NK-92 (cell line): Measurements from ENCODE around the gene LZTS2.
"Not testable (repeated sequence)": the region's sequence is repeated elsewhere in the genome, so short reads cannot be mapped to it uniquely, and the experiment has no call there.

Experiments
- DNase-seq: peaks from one replicate; lab custom pipeline; 2025; ENCODE audit not compliant: unreplicated experiment; lab: John Stamatoyannopoulos, UW

Gene LZTS2

GRCh38 chr10:101031128-101031795 lies 31.7 kb downstream of the LZTS2 start, which contains the start of the genes PDZD7 and SFXN3:
TSS of gene PDZD7 (minus strand) at chr10:101031129. CDS start at chr10:101030219, 910 bp downstream.
TSS of gene SFXN3 (plus strand) at chr10:101031234. CDS start at chr10:101034695, 3,461 bp downstream.
- peak; percentile 15 for DNase-seq

DNA sequence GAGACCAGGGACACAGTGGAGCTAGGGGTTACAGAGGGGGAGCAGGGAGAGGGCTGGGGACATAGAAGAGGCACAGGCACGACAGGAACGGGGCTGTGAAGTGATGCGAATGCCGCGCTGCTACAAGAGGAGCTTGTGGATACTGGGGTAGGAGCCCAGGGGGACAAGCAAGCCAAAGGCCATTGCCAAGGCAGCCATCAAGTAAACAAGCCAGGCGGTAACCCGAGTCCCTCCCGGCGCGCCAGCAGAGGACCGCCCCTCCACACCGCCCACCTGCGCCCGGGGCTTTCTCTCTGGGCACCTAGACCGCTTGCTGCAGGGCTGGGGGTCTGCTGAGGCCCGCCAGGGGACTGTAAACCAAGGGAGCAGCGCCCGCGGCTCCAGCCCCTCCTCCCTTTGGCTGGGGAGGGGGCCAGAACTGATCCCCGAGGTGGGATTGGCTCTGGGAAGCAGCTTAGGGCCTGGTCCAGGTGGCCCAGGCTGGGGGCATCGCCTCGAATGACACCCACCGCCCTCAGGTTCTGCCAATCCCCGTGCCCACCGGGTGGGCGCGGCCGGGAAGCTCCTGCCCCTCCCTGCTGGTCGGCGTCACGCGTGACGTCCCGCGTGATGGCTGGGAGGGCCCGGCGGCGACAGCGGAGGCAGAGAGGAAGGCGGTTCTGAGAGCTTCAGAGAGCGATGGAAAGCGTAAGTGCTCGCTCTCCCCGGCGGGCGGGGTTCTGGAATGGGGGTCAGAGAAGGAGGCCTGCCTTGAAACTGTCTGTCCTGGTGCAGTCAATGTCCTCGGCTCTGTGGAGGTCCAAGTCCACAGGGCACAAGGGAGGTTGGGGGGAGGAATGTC lies 32.4 kb downstream of the LZTS2 start:
- DNase-seq, result no peak

DNA sequence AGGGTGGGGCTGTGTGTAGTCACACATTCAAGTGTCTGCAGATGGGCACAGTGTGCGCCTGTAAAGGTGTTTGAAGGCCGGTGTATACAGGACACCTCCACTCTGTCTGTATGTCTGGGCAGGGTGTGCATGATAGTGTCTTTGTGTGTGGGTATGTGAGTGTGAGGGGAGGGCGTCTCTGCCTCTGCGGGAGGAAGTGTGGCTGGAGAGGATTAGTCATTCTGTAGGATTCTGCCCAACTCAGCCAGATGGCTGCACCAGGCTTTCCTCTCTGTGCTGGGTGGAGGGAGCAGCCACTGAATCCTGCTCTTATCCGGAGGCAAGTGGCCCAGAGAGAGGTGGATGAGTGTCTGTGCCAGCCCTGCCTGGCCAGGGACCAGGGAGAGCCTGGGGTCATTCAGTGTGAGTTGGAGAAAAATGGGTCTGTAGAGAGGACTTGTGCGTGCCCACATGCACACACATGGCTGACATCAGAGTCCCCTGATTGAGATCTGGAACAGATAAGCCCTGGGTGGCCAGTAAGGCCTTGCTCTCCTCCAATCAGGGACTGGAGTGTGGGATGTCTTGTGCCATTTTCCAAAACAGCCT lies 33.1 kb downstream of the LZTS2 start:
- DNase-seq, result no peak

GRCh38 chr10:101033276-101033675 lies 33.7 kb downstream of the LZTS2 start:
- no peak for DNase-seq

DNA sequence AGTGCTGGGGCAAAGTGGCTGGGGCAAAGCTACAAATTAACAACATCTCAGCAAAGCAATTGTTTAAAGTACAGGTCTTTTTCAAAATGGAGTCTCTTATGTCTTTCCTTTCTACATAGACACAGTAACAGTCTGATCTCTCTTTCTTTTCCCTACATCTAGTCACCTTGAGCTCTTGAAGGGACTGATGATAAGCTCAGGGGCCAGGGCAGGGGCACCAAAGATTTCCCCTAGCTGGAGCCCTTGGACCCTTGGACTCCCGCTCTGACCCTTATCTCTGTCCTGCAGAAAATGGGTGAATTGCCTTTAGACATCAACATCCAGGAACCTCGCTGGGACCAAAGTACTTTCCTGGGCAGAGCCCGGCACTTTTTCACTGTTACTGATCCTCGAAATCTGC lies 34.8 kb downstream of the LZTS2 start:
- DNase-seq, result not testable (repeated sequence)

DNA sequence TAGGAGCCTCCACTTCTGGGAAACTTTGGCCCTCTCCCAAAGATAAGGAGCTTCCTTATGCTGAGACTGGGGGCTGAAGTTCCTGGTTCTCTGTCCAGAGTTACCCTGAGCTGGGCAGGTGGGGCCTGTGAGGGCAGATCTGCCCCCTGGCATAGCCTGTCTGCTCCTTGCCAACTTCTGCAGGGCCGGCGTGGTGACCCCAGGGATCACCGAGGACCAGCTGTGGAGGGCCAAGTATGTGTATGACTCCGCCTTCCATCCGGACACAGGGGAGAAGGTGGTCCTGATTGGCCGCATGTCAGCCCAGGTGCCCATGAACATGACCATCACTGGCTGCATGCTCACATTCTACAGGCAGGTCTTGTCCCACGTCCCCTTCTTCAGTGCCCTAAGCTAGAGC lies 35.7 kb downstream of the LZTS2 start:
- no peak for DNase-seq

- DNase-seq, result no peak
Observed at GRCh38 chr10:101035916-101036702, 36.5 kb downstream of the LZTS2 start.

GRCh38 chr10:101036726-101037125 lies 37.1 kb downstream of the LZTS2 start:
- DNase-seq, result no peak

- DNase-seq, result no peak
Observed at GRCh38 chr10:101038484-101038883, 38.9 kb downstream of the LZTS2 start.

DNA sequence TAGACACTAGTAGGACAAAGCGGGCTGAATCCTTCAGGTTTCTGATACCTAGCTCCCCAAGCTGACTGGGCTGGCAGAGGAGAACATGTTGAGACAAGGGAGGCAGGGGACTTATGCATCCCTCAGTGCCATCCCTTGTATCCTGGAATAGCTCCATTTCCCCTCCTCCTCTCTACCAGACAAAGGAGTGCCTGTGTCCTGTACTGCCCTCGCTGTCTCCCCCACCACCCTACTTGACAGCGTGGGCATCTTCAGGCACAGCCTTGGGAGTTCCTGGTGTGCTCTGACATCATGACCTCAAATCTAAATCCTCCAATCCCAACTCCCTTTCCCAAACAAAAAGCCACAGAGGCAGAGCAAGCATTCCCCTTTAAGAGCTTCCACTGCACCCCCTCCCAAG lies 40.5 kb downstream of the LZTS2 start:
- no peak for DNase-seq

DNA sequence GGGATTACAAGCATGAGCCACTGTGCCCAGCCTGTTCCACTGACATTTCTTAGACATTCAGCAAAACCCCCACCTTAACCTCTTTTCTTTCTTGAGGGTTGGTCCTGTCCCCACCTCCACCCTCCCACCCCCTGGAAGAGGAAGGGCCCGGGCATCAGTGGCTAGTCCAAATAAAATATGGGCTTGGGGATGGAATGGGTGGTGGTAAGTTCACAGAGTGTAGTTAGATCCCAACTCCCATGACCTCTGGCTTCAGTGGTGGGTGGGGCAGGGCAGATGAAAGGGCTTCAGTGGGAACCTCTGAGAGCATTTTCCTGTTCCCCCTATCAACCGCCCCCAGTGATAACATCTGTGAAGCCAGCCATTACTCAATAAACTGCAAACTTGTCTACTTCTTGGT lies 41.2 kb downstream of the LZTS2 start:
- DNase-seq, result no peak

- no peak for DNase-seq
Observed at GRCh38 chr10:101041252-101041761, 41.7 kb downstream of the LZTS2 start.

DNA sequence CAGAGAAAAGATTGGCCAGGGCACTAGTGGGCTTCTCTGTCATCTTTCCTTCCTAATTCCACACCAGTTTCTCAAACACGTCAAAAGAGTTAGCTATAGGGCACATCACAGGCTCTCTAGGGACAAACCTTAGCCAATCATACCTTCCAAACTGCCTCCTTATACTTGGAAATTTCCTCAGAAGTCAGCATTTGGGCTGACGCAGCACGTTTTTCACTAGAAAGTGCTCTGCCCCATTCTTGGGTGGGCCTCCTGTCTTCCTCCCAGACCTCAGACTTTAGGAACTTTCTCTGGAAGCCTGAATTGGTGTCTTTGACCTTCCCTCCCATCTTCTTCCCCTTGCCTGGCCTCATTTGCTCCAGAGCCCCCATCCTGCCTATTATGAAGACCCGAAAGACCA lies 42.5 kb downstream of the LZTS2 start:
- DNase-seq, result no peak

DNA sequence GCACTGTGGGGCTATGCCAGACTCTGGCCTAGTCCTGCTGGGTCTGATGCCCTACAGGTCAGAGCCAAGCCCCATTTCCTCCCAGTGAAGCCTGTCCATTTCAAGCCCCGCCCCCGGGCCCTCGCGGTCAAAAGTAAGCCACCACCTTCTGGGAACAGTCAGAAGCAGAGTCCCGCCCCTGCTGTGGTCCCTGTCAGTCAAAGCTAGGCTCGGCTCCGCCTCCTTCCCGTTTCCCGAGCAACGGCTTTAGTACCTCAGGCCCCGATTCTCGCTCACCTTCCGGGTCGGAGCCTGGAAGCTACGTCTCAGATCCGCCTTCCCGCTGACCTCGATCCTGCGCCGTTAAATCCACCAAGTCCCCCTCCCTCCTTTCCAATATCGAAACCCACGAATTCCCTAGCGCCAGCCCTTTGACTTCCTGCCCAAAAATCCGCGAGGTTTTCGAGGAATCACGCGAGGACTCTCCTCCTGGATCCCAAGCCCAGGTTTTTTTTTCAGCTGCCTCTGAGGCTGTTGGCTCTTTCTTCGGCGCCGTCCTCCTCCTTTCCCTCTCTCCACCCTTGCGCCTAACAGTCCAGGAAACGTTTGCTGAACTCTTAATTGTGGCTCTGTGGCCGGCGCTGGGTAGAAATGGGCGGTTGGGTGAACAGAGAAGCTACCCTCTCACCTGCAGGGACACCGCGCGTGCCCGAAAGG lies 43.2 kb downstream of the LZTS2 start:
- DNase-seq, result no peak

DNA sequence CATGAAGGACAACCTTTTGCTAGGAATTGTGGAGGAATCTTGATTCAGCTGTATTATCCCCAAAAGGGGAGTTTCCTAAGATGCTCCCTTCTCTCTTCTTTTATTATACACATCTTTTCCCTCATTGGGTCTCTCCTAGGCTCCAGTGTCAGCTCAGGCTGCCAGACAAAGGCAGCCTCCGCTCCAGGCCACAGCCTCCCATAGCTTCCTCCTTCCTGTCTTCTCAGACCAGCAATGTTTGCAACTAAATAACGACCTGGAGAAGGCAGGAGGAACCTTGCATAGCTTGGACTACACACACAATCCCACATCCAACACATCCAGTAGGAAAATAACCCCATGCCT lies 43.7 kb downstream of the LZTS2 start:
- DNase-seq, result no peak

DNA sequence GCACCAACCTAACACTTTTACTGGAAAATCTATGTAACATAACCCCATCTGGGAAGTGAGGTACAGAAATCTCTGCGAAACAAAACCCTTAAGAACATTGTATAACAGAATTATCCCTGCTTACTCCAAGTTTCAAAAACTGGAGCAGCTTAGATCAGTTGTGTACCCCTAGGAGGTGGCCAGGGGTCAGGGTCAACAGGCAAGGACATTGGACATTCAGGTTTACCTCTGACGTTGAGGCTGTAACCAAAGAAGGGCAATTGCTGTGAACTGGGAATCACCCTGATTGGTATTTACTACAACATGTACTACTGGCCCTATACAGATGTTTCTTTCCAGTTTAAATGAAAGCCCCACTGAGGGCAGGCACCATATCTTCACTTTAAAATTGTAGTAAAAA lies 44.5 kb downstream of the LZTS2 start:
- DNase-seq, result no peak

DNA sequence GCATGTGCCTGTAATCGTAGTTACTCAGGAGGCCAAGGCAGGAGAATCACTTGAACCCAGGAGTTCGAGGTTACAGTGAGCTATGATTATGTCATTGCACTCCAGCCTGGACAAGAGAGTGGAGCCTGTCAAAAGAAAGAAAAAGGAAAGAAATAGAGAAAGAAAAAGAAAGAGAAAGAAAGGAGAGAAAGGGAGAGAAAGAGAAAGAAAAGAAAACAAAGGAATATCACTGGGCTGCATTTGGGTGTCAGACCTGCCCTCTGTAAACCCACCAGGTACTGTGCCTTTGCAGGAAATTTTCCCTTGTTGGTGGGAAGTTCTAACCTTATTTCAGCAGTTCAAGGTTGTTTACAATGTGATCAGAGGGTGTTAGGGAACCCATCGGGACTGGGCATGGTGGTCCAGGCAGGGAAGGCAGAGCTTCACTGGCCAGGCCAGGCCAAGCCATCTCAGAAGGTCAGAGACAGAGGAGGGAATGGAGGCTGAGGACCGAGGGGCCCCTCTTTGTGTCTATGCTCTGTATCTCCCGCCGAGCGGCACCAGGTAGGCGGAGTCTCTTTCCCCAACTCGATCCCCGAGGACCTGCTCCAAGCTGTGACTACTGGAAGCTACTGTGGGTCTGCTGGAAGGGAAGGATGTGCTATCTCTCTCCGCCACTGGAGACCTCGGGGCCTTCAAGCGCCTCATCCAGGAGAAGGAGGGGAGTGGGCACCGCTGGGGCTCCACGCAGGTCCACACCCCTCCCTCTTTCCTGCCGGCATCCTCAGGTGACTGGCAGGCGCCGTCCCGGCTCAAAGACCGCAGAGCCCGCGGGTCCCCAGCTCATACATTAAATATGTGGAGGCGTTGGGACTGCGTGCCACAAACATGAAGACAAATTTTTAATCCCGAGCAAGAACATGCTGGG lies 47.0 kb downstream of the LZTS2 start:
- no peak for DNase-seq

DNA sequence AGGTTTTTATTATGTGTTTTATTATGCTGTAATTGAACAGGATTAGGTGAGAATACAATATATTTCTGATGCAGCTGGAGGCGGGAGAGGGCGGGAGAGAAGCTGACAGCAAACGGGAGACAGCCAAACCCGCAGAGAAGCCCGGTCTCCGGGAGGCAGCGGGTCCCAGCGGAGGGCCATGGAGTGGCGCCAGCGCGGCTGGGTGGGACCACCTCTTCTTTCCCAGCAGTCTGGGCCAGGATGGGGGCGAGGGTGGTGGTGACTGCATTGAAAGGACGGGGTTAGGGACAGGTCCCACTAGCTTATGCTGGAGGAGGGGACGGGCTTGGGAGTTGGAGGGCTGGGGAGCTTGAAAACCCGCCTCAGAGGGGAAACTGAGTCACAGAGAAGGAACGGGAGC lies 47.7 kb downstream of the LZTS2 start:
- DNase-seq, result no peak
